AG09319 (cell line): ENCODE data around the gene MYO1H.
"Not testable (repeated sequence)": the region's sequence is repeated elsewhere in the genome, so short reads cannot be mapped to it uniquely, and the experiment has no call there.

ENCODE experiments used
- DNase-seq: peaks from one replicate; pipeline ENCODE4 v3.0.0-alpha.2; 2010; ENCODE audit warnings: low read depth; ENCODE audit errors: extremely low read depth
- CTCF ChIP-seq: IDR thresholded peaks from 2 replicates; pipeline ENCODE4 v1.5.1; 2011; ENCODE audit warnings: low read depth, mild to moderate bottlenecking, inconsistent platforms, low read length, moderate library complexity

The MYO1H gene

GRCh38 chr12:109466821-109467220 is 119.1 kb downstream of the MYO1H start:
- TF ChIP-seq CTCF: no peak
- no peak for DNase-seq

DNA sequence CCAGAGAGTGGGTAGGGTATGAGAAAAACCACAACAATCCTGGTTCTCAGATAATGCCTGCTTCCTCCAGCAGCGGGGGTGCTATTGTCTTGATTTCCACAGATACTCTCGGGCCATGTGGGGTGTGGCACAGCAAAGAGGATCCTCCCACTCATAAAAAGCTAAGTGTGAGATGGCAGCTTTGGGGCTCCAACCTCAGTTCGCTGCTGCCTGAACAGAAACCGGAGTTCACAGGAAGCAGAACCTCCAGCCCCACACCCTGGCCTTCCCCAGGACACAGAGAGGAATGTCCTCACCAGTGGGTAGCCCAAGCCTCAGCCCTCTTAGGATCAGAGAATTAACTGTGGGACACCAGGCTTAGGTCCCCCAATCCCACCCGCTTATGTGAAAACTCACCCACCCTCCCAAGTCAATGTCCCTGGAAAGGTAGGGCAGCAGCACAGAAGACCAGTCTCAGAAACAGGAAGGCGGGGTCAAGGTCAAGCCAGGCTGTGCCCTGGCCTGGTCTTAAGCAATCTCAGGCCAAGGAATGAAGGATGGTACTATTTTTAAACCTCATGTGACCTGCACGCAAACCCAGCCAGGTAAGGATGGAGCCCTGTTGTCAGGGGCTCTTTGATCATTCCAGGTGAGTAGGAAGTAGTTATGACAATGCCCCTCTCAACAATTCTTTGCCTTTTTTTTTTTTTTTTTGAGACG is 120.4 kb downstream of the MYO1H start:
- TF ChIP-seq CTCF: no peak
- no peak for DNase-seq

DNA sequence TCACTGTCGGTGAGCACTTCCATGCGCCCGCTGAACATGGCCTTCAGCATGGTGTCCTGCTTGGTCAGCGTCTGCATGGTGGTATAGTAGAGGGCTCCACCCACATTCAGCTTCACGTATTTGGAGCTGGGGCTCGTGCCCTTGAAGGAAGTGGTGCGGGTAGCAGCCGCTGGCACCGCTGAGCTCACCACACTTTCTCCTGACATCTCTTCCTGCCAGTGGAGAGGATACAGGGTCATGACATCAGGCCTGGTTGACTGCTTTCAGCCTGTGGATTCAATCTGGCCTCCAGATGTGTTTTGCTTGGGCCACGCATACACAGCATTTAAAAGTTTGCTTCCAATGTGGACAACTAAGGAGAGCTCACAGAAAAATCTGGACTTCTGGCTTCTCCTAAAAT is 121.8 kb downstream of the MYO1H start:
- no peak for TF ChIP-seq CTCF
- DNase-seq: peak; percentile 67

DNA sequence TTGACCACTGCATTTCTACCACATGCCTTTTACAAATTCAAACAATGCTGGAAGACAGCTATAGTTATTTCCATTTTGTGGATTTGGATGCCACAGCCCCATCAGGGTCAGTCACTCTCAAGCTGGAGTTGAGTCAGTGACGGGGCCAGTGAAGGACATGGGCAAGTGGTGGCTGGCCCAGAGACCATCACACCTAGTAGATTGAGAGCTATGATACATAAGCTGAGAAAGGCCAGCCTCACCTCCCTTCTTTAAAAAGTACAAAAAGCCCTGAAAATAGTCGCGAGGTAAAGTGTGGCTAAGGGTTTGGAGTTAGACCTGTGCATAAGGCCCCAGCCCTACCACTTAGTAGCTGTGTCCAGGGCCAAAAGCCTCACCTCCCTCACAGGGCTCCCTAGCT is 125.3 kb downstream of the MYO1H start:
- no peak for DNase-seq
- no peak for TF ChIP-seq CTCF

DNA sequence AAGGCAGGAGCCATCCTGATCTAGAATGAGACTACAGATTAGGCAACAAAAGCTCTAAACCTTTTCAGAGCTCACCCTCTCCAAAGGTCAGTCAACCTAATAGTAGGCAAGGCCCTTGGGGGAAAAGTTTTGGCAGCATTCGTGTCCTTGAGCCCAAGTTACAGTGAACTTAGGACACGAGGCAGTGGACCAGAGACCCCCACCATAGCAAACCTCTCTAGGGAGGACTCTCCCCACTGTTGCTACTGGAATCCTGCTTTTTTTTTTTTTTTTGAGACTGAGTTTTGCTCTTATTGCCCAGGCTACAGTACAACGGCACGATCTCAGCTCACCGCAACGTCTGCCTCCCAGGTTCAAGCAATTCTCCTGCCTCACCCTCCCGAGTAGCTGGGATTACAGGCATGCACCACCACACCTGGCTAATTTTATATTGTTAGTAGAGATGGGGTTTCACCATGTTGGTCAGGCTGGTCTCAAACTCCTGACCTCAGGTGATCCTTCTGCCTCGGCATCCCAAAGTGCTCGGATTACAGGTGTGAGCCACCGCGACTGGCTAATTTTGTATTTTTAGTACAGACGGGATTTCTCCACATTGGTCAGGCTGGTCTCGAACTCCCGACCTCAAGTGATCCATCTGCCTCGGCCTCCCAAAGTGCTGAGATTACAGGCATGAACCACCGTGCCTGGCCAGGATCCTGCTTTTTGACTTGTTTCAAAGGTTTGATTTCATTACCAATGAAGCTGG is 126.0 kb downstream of the MYO1H start:
- not testable (repeated sequence) for DNase-seq

GRCh38 chr12:109475121-109475520 is 127.4 kb downstream of the MYO1H start:
- DNase-seq: no peak
- no peak for TF ChIP-seq CTCF

GRCh38 chr12:109475993-109476806 is 128.5 kb downstream of the MYO1H start:
- no peak for TF ChIP-seq CTCF
- no peak for DNase-seq
